ENCODE data around the gene AQP7.

DNA sequence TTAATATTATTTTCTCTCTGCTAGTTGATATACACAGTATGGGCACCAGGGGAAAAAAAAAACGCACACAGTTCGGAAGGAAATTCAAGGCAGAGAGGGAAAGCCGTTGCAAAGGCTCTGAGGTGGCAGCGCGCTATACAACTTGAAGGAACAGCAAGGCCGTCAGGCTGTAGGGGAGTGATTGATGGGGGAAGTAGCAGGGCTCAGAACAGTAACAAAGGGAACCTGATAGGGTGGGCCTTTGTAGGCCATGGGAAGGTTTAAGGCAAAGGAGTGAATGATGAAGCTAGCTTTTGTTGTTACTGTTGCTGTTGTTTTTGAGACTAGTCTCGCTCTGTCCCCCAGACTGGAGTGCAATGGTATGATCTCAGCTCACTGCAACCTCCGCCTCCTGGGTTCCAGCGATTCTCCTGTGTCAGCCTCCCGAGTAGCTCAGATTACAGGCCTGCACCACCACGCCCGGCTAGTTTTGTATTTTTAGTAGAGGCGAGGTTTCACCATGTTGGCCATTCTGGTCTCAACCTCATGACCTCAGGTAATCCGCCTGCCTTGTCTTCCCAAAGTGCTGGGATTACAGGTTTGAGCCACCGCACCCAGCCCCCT, 27.0 kb downstream of the AQP7 start:
- TF ChIP-seq, protein P1, sequence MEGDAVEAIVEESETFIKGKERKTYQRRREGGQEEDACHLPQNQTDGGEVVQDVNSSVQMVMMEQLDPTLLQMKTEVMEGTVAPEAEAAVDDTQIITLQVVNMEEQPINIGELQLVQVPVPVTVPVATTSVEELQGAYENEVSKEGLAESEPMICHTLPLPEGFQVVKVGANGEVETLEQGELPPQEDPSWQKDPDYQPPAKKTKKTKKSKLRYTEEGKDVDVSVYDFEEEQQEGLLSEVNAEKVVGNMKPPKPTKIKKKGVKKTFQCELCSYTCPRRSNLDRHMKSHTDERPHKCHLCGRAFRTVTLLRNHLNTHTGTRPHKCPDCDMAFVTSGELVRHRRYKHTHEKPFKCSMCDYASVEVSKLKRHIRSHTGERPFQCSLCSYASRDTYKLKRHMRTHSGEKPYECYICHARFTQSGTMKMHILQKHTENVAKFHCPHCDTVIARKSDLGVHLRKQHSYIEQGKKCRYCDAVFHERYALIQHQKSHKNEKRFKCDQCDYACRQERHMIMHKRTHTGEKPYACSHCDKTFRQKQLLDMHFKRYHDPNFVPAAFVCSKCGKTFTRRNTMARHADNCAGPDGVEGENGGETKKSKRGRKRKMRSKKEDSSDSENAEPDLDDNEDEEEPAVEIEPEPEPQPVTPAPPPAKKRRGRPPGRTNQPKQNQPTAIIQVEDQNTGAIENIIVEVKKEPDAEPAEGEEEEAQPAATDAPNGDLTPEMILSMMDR (IDR thresholded peaks at IDR 0.05) = no peak
- TF ChIP-seq POLR2A (IDR thresholded peaks at IDR 0.05) (no peak), POLR2AphosphoS5 (IDR thresholded peaks at IDR 0.05) (no peak)
